ENCODE results near the gene TENT5C.

- TF ChIP-seq ELF4 (IDR thresholded peaks at IDR 0.05), result no peak
- TF ChIP-seq FOXA1 (IDR thresholded peaks at IDR 0.05), result no peak
- TF ChIP-seq, protein P1, sequence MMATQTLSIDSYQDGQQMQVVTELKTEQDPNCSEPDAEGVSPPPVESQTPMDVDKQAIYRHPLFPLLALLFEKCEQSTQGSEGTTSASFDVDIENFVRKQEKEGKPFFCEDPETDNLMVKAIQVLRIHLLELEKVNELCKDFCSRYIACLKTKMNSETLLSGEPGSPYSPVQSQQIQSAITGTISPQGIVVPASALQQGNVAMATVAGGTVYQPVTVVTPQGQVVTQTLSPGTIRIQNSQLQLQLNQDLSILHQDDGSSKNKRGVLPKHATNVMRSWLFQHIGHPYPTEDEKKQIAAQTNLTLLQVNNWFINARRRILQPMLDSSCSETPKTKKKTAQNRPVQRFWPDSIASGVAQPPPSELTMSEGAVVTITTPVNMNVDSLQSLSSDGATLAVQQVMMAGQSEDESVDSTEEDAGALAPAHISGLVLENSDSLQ (IDR thresholded peaks at IDR 0.05), result no peak
- no peak for TF ChIP-seq TARDBP (IDR thresholded peaks at IDR 0.05)
- no peak for TF ChIP-seq SUZ12 (IDR thresholded peaks at IDR 0.05)
- no peak for TF ChIP-seq LEF1 (IDR thresholded peaks at IDR 0.05; ENCODE audit: borderline replicate concordance)
- no peak for TF ChIP-seq FOXM1 (IDR thresholded peaks at IDR 0.05; ENCODE audit: borderline replicate concordance)
- no peak for TF ChIP-seq NFRKB (IDR thresholded peaks at IDR 0.05)
- TF ChIP-seq SP1 (IDR thresholded peaks at IDR 0.05), result no peak
- TF ChIP-seq BHLHE40 (IDR thresholded peaks at IDR 0.05; ENCODE audit: borderline replicate concordance), result no peak
Observed at GRCh38 chr1:117653732-117654492, 48.1 kb downstream of the TENT5C start.

Measured in HEK293T (cell line).